DMS53 treated with DMSO at 0.1 percent for 48 hours (cell line): ENCODE data around the gene PHC2.
A peak's percentile ranks its signal among the peaks of the same experiment; 100 is the strongest.
"Not testable (repeated sequence)": the region's sequence is repeated elsewhere in the genome, so short reads cannot be mapped to it uniquely, and the experiment has no call there.

Experiments used
- DNase-seq: peaks from one replicate; lab custom pipeline; 2025; ENCODE audit not compliant: unreplicated experiment; lab: John Stamatoyannopoulos, UW

Gene PHC2

DNA sequence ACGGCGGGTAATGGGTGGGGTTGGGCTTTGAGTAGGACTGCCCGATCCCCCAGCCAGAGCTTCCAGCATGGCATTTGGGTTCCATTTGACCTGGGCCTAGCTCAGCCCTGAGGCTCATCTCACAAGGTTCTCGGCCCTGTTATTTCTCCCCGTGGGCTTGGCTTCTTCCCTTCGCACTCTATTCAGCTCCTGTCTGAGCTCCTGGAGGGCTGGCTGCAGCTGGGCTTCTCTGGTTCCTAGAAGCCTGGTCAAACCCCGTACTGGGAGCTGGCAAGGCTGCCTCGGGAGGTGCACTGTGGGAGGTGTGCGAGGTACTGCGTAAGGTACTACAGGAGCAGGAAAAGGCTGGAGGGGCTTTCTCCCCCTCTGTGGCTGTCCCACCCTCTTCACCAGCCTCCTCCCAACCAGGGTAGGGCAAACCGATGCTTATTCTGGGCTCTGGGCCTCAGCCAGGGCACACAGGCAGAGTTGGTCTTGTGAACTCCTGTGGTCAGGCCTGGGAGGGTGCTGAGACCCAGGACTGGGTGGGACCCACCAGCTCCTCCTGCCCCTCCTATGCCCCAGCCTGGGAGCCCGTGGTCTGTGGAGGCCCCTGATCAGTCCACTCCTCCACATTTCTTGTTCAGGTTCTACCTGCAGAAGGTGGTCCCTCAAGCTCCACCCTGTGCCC is 110.8 kb downstream of the PHC2 start:
- no peak for DNase-seq

DNA sequence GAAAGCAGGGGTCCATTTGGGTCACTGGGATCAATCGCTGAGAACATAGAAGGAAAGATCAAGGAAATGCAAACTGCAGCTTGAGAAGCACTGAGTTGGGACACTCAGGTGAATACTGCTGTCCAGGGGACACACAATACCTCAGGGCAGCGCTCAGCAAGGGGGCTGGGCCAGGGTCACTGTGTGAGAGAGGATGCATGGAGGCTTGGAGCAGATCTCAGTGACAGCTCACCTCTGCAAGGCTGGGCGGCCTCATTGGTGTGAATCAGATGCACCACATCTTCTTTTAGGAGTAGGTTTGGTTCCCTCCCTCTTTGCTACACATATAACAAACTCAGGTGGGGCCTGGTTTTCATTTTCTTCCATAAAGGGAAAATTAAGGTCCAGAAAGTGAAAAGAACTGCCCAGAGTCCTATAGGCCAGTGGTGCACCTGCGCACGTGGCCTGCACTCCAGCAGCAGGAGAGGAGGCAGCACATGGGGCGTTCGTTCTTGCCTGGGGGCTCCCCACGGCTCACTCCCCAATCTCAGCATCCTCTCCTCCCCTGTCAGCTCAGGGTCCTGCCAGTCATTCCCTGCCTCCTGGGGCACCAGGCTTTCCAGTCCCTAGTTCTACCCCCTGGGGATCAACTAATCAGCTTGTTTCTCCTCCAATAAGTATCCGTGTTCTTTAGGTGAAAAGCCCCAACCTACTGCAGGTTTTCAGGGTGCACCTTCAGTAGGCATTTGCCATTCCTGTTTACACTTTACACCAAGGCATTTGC is 111.5 kb downstream of the PHC2 start:
- DNase-seq = no peak

- no peak for DNase-seq
Measured at GRCh38 chr1:33317946-33318345, 112.9 kb downstream of the PHC2 start.

DNA sequence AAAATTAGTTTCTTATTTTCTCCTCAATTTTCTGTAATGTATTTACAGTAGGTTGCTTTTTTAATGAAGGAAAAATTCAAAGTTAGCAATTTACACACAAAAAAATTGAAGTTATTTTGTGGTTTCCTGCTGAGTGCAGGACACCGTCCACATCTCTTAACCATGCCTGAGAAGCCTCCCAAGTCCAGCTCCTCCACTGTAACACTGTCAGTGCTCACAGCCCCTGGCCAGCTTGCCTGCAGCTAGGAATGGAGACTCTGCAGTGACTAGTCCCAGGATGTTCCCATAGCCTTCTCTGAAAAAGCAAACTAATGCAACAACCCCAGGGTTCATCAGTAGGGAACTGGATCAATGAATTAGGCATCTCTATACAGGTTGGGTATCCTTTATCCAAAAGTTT is 113.5 kb downstream of the PHC2 start:
- no peak for DNase-seq

GRCh38 chr1:33316601-33317000 is 114.3 kb downstream of the PHC2 start:
- no peak for DNase-seq

GRCh38 chr1:33314416-33314815 is 116.5 kb downstream of the PHC2 start:
- DNase-seq = no peak

DNA sequence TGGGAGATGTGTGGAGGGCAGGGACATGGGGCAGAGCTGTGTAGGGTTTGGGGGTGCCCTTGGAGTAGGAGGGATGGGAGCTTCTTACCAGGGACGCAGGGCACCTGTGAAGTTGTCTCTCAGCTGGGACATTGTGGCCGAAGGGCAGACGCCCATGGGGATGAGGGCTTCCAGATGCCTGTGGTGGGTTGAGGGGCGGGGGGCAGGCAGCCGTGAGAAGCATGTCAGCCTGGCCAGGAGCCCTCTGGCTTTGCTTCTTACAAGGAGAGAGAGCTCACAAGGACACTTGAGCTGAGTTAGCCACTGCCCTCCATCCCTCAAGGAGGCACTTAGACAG is 118.5 kb downstream of the PHC2 start:
- no peak for DNase-seq

DNA sequence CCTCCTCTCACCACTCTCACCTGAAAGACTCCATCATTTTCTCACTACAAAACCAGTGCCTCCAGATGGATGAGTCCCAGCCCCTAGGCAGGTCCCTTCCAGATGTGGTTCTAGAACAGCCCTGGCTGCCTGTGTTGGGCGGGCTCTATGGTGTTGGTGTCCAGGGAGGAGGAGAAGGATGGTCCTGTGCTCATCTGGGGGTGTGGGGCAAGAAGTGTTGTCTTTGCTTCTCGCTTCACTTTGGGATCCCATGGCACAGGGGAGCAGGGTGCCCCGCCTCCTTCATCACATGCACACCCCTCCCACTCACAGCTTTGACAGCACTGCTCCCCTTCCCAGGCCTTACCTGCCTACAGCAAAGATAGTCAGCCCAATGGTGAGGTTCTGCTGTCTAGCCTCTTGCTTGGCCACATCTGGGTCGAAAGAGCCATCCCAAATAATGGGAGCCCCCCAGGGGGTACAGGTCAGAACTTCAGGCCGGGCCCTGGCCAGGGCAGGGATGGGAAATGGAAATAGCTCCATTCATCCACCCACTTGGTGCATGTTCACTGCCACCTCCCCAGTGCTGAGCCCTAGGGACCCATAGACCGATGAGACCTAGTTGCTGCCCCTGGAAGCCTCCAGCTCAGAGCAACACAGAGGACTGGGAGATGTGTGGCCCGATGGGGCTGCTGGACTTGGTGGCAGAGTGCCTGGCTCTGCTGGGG is 119.0 kb downstream of the PHC2 start:
- no peak for DNase-seq

DNA sequence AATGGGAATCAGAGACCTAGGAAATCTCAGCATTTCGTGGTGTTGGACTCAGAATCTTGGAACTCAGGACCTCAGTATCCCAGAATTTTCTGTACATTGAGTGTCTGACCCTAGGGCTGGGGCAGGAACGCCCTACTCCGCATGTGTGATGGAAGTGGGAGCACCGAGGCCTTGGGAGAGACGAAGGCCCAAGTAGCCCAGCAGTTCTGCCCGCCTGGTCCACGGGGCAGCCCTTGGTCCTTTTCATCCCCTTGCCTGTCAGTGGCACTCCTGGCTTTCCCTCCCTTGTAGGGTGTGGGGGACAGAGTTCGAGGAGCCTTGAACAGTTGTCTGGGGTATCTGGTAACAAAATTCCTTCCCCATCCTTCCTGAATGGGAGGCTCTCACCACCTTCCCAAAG is 120.2 kb downstream of the PHC2 start:
- no peak for DNase-seq

DNA sequence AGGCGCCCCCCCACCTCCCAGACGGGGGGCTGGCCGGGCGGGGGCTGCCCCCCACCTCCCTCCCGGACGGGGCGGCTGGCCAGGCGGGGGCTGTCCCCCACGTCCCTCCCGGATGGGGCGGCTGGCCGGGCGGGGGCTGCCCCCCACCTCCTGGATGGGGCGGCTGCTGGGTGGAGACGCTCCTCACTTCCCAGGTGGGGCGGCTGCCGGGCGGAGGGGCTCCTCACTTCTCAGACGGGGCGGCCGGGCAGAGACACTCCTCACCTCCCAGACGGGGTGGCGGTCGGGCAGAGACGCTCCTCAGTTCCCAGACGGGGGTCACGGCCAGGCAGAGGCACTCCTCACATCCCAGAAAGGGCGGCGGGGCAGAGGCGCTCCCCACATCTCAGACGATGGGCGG is 121.5 kb downstream of the PHC2 start:
- DNase-seq = not testable (repeated sequence)

DNA sequence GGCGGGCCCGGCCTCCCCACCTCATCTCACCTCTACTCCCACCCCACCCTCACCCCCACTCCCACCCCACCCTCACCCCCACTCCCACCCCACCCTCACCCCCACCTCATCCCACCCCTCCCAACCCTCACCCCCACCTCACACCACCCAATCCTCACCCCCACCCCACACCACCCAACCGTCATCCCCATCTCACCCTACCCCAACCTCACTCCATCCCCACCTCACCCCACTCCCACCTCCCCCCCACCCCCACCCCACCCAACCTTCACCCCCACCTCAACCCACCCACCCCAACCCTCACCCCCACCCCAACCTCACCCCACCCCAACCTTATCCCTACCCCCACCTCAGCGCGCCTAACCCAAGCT is 123.4 kb downstream of the PHC2 start:
- DNase-seq = no peak

GRCh38 chr1:33306653-33307493 is 124.0 kb downstream of the PHC2 start:
- no peak for DNase-seq

- no peak for DNase-seq
Measured at GRCh38 chr1:33305816-33306652, 124.9 kb downstream of the PHC2 start.

DNA sequence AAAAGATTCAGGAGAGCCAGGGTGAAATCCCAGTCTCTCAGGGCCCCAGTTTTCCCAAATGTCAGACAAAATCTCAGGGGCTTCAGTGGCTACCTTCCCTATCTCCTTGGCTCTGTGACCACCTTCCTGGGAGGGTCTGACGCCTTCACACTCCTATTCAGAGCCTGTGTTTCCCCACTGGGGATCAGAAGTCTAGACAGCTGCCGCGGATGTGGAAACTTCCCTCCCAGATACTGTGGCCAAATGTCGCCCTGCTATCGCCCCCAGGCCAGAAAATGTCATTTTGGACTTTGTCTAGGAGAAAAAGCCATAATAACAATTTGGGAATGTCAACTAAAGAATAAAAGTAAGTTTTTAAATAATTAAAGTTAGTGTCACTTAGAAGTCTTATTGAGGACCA is 125.9 kb downstream of the PHC2 start:
- no peak for DNase-seq

DNA sequence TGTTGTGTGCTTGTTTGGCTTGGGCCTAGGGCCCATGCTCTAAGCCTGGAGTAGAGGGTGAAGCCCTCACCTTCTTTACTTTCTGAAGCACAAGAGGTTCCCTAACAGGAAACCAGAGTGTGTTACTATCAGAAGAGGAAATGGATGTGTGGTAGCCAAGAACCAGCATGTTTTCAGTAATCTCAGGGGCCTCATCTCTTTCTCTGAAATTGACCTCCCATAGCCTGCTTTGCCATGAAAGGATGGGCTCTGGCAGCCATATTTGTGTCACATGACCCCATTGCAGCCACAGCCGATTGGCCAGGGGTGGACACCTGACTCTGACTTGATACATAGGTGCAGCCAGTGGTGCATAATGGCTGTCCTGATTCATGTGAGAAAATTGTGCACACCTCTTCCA is 128.6 kb downstream of the PHC2 start:
- DNase-seq = no peak

DNA sequence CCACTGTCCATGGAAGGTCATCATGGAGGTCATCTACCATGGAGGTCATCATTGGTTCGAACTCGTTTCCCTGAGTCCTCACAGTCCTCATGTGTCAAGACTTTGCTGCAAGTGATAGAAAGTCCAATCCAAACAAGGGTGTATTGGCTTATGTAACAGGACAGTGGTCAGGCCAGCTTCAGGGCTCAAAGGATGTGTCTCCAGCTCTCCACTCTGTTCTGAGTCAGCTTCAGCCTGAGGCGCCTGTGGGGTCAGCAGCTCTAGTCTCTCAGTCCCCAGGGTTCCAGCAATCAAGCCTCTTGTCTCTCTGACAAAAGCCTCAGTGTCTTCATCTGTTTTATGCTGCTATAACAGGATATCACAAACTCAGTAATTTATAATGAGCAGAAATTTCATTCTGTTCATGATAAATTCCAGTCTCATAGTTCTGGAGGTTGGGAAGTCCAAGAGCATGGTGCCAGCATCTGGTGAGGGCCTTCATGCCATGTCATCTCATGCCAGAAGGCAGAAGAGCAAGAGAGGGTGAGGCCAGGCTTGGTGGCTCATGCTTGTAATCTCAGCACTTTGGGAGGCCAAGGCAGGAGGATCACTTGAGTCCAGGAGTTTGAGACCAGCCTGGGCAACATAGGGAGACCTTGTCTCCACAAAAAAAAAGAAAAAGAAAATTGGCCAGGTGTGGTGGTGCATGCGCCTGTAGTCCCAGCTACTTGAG is 129.5 kb downstream of the PHC2 start:
- no peak for DNase-seq

DNA sequence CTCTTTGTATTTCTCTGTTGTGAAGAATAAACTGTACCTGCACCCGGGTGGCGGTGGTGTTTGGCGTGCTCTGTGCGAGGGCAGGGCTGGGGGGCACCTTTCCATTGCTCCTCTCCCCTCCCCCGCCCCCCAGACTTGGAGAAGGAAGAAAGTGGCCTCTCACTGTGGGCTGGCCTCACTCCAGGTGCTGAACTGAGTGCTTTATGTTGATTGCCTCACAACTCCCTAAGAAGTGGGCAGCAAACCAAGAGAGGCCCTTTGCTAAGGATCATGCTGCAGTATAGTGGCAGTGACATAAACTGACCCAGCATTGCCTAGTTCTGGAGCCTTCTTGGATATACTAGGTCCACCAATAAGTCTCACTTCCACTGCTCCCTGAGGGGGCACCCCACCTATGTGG is 130.2 kb downstream of the PHC2 start:
- no peak for DNase-seq

DNA sequence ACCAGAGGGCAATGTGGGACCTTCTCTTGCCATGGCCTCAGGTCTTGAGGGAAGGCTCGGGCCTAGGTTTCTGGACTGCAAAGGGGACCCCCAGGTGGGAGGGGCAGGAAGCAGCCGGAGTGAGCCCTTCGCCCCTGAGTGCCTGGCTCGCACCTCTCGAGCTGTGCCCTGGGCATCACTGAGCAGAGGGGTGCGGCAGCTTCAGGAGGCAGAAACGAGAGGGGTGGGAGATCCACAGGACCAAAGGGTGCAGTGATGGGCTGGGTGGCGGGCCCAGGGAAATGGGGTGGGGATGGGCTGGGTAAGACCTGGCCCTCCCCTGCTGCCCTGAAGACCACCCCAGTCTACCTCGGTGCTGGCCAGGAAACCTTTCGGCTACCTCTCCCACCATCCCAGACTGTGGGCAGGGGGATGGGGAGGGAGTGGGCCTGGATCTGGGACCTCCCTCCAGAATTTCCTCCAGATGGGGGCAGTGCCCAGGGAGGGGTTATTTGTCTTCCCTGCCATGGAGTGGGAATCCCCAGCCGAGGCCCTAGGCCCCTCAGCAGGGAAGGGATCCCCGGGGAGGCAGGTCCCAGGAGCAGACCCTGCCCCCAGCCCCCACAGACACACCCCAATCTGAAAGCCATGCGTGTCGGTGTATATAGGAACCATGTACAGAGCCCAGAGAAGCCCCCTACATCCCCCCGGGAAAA is 131.3 kb downstream of the PHC2 start:
- DNase-seq = no peak

GRCh38 chr1:33298623-33299277 is 132.1 kb downstream of the PHC2 start:
- DNase-seq = peak; percentile 30
